ENCODE results near the gene USP48. TPM values are rescaled to one million over a fixed set of nuclear protein-coding genes. Genes with fewer than 3 reads are reported as not detected.

Gene USP48
- total and polyA plus RNA-seq, 2 donors (not counting 1 experiment from before 2014, with no cell fraction given), result 34.1 to 45.6 TPM

DNA sequence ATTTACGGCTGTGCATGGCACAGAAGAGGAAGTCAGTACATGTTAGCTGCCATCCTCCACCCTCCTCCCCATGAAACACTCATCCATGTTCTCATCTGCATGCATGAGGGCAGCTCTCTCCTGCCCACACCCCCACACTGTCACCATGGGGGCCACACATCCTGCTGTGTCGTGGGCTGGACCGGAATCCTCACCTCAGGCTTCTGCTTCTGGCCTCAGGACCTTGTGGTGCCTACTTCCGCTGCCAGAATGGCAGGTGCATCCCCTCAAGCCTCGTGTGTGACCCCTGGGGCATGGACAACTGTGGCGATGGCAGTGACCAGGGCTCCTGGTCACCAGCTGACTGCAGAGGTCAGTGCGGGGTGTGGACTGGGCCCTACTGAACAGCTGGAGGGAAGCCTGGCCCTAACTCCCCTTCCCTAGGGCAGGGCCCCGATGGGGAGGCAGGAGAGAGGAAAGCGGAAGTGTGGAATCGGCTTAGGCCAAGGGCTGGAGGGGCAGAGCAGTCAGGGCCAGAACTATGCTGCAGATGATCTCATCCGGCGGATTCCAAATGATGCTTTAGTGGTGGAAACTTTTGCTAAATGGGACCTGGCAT, 32.9 kb upstream of the USP48 start:
- Histone ChIP-seq H3K27ac (ENCODE audit: insufficient read depth, low read length) (no peak overlapping the region), H3K79me2 (ENCODE audit: control insufficient read depth, insufficient read depth, low read length) (no peaks in the 10 kb centered on the region), H3K36me3 (ENCODE audit: control insufficient read depth, insufficient read depth, low read length) (no peaks in the 10 kb centered on the region), H3K9me3 (ENCODE audit: control insufficient read depth, insufficient read depth, low read depth, low read length) (no peaks in the 10 kb centered on the region), H3K4me3 (replicated peaks in 1 of 4; ENCODE audit: control extremely low read depth in 1 of 4, insufficient read depth in 1 of 4, low read depth in 3 of 4, low read length in 4 of 4) (no peak overlapping the region), H3K4me1 (ENCODE audit: control insufficient read depth, extremely low read depth, insufficient read depth, low read length) (peaks cover 5% of the 10 kb centered on the region), H3K4me2 (ENCODE audit: extremely low read depth, insufficient read depth, low read length) (no peak overlapping the region), H3K9ac (ENCODE audit: insufficient read depth, low read length) (no peak overlapping the region), H2AFZ (ENCODE audit: low read length) (no peak overlapping the region), H3K27me3 (ENCODE audit: control insufficient read depth, insufficient read depth, low read length) (no peaks in the 10 kb centered on the region), H4K20me1 (ENCODE audit: control insufficient read depth, extremely low read depth, insufficient read depth, low read length) (no peaks in the 10 kb centered on the region)
- no peak for TF ChIP-seq EZH2 (IDR thresholded peaks at IDR 0.05; ENCODE audit: low read length, missing control alignments)
- TF ChIP-seq CTCF (conservative IDR thresholded peaks at IDR 0.05 in 1 of 2, IDR thresholded peaks at IDR 0.05 in 1 of 2; ENCODE audit: low read depth in 1 of 2, low read length in 2 of 2), result no peak
- DNase-seq (ENCODE audit: low read depth in 2 of 2), result peak in 1 of 2 donors; percentile 20

DNA sequence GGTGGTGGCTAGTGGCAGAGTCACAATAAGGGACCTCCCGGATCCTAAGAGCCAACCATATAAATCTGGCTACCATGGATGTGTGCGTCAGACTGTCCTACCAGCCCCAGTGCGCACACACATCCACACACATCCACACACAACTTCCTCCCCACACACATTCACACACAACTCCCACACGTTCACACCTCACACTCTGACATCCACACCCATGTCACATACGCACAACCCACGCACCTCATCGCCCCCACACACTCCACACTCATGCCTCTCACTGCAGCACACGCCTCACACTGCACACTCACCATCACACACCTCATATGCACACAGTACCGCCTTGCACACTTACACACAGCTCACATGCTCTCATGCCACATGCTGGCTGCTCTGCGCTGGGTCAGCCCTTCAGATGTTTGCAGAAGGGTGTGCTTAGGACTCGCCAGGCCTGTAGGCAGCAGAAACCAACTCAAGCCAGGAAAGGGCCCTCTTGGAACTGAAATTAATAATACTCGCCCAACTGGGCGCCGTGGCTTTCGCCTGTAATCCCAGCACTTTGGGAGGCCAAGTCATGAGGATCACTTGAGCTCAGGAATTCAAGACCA, 32.1 kb upstream of the USP48 start:
- no peak overlapping the region for H3K27ac ChIP-seq (ENCODE audit: insufficient read depth, low read length)
- H4K20me1 ChIP-seq (ENCODE audit: control insufficient read depth, extremely low read depth, insufficient read depth, low read length), result no peaks in the 10 kb centered on the region
- no peak overlapping the region for H3K4me3 ChIP-seq (replicated peaks in 1 of 4; ENCODE audit: control extremely low read depth in 1 of 4, insufficient read depth in 1 of 4, low read depth in 3 of 4, low read length in 4 of 4)
- no peak overlapping the region for H3K4me2 ChIP-seq (ENCODE audit: extremely low read depth, insufficient read depth, low read length)
- peaks cover 5% of the 10 kb centered on the region for H3K4me1 ChIP-seq (ENCODE audit: control insufficient read depth, extremely low read depth, insufficient read depth, low read length)
- H3K27me3 ChIP-seq (ENCODE audit: control insufficient read depth, insufficient read depth, low read length), result no peaks in the 10 kb centered on the region
- no peak for DNase-seq (ENCODE audit: low read depth in 2 of 2)
- H3K79me2 ChIP-seq (ENCODE audit: control insufficient read depth, insufficient read depth, low read length), result no peaks in the 10 kb centered on the region
- H3K9me3 ChIP-seq (ENCODE audit: control insufficient read depth, insufficient read depth, low read depth, low read length), result no peaks in the 10 kb centered on the region
- no peak for TF ChIP-seq CTCF (conservative IDR thresholded peaks at IDR 0.05 in 1 of 2, IDR thresholded peaks at IDR 0.05 in 1 of 2; ENCODE audit: low read depth in 1 of 2, low read length in 2 of 2)
- TF ChIP-seq EZH2 (IDR thresholded peaks at IDR 0.05; ENCODE audit: low read length, missing control alignments), result no peak
- no peak overlapping the region for H2AFZ ChIP-seq (ENCODE audit: low read length)
- no peak overlapping the region for H3K9ac ChIP-seq (ENCODE audit: insufficient read depth, low read length)
- no peaks in the 10 kb centered on the region for H3K36me3 ChIP-seq (ENCODE audit: control insufficient read depth, insufficient read depth, low read length)

DNA sequence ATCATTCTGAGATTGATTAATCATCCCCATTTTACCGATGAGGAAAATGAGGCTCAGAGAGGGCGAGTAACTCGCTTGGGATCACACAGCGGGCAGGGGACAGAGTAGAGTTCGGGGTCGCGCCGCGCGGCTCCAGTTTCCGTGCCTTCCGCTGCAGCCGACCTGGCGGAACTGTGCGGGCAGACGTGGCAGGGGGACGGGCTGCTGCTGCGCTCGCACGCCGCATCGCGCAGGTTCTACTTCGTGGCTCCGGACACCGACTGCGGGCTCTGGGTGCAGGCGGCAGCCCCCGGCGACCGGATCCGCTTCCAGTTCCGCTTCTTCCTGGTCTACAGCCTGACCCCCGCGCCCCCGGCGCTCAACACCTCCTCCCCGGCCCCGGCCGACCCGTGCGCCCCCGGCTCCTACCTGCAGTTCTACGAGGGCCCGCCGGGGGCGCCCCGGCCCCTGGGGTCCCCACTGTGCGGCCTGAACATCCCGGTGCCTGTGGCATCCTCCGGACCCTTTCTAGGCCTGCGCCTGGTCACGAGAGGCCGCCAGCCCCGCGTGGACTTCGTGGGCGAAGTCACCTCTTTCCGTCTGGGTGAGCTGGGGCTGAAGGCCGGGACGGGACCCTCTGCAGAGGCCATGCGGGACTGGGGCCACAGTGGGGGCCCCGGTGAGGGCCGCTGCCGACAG, 31.4 kb upstream of the USP48 start:
- Histone ChIP-seq H3K9me3 (ENCODE audit: control insufficient read depth, insufficient read depth, low read depth, low read length) (no peaks in the 10 kb centered on the region), H3K4me1 (ENCODE audit: control insufficient read depth, extremely low read depth, insufficient read depth, low read length) (peaks cover 5% of the 10 kb centered on the region), H3K27me3 (ENCODE audit: control insufficient read depth, insufficient read depth, low read length) (no peaks in the 10 kb centered on the region), H3K9ac (ENCODE audit: insufficient read depth, low read length) (no peak overlapping the region), H4K20me1 (ENCODE audit: control insufficient read depth, extremely low read depth, insufficient read depth, low read length) (no peaks in the 10 kb centered on the region), H3K79me2 (ENCODE audit: control insufficient read depth, insufficient read depth, low read length) (no peaks in the 10 kb centered on the region), H3K27ac (ENCODE audit: insufficient read depth, low read length) (no peak overlapping the region), H2AFZ (ENCODE audit: low read length) (peak overlapping the region; percentile 30), H3K36me3 (ENCODE audit: control insufficient read depth, insufficient read depth, low read length) (no peaks in the 10 kb centered on the region), H3K4me3 (replicated peaks in 1 of 4; ENCODE audit: control extremely low read depth in 1 of 4, insufficient read depth in 1 of 4, low read depth in 3 of 4, low read length in 4 of 4) (peak overlapping the region; percentile 16 to 43 (median 32)), H3K4me2 (ENCODE audit: extremely low read depth, insufficient read depth, low read length) (peak overlapping the region; percentile 80)
- peak in 1 of 2 donors; percentile 19 for DNase-seq (ENCODE audit: low read depth in 2 of 2)
- no peak for TF ChIP-seq EZH2 (IDR thresholded peaks at IDR 0.05; ENCODE audit: low read length, missing control alignments)
- peak; percentile 42 to 47 for TF ChIP-seq CTCF (conservative IDR thresholded peaks at IDR 0.05 in 1 of 2, IDR thresholded peaks at IDR 0.05 in 1 of 2; ENCODE audit: low read depth in 1 of 2, low read length in 2 of 2)
